GM12874 (cell line): Measurements from ENCODE around the gene TGFBR2.

ENCODE experiments used
- CTCF ChIP-seq: IDR thresholded peaks from 2 replicates; pipeline ENCODE4 v1.5.1; 2011; ENCODE audit warnings: low read depth, mild to moderate bottlenecking, control low read depth, low read length, moderate library complexity; ENCODE audit not compliant: insufficient read depth

TGFBR2 gene

GRCh38 chr3:30729512-30729911 is 123.1 kb downstream of the TGFBR2 start:
- TF ChIP-seq CTCF, result no peak

- TF ChIP-seq CTCF, result no peak
Measured at GRCh38 chr3:30729936-30730335, 123.5 kb downstream of the TGFBR2 start.

- TF ChIP-seq CTCF, result no peak
Measured at GRCh38 chr3:30730967-30731366, 124.6 kb downstream of the TGFBR2 start.

- no peak for TF ChIP-seq CTCF
Measured at GRCh38 chr3:30733209-30733608, 126.8 kb downstream of the TGFBR2 start.

- TF ChIP-seq CTCF, result no peak
Measured at GRCh38 chr3:30733696-30734095, 127.3 kb downstream of the TGFBR2 start.

GRCh38 chr3:30737743-30738499 is 131.5 kb downstream of the TGFBR2 start:
- no peak for TF ChIP-seq CTCF

- TF ChIP-seq CTCF, result no peak
Measured at GRCh38 chr3:30738605-30739004, 132.2 kb downstream of the TGFBR2 start.

GRCh38 chr3:30741889-30742288 is 135.5 kb downstream of the TGFBR2 start:
- TF ChIP-seq CTCF, result no peak
